Activated gamma-delta T cell treated with anti-CD3 and anti-CD28 coated beads, Interleukin-2, amount 50 U/mL, for 16 hours (primary cell): ENCODE measurements around the gene UBN1.

Experiments
- DNase-seq: peaks from one replicate; pipeline ENCODE4 v3.0.0-alpha.2; 2020; ENCODE audit warnings: low read depth

The UBN1 gene

GRCh38 chr16:4859900-4860255 is 12.6 kb downstream of the UBN1 start:
- no peak for DNase-seq

- no peak for DNase-seq
Observed at GRCh38 chr16:4860727-4861342, 13.6 kb downstream of the UBN1 start.

- no peak for DNase-seq
Observed at GRCh38 chr16:4862639-4863038, 15.4 kb downstream of the UBN1 start.

GRCh38 chr16:4864728-4865127 is 17.4 kb downstream of the UBN1 start:
- no peak for DNase-seq

GRCh38 chr16:4865231-4865860 is 18.1 kb downstream of the UBN1 start:
- no peak for DNase-seq

GRCh38 chr16:4866586-4866985 is 19.3 kb downstream of the UBN1 start:
- DNase-seq = no peak

- no peak for DNase-seq
Observed at GRCh38 chr16:4868026-4868425, 20.7 kb downstream of the UBN1 start.

GRCh38 chr16:4868535-4868934 is 21.3 kb downstream of the UBN1 start:
- no peak for DNase-seq

GRCh38 chr16:4869147-4869805 is 22.0 kb downstream of the UBN1 start:
- no peak for DNase-seq

- DNase-seq = no peak
Observed at GRCh38 chr16:4870138-4870671, 22.9 kb downstream of the UBN1 start.

GRCh38 chr16:4871071-4871470 is 23.8 kb downstream of the UBN1 start:
- DNase-seq = no peak

- DNase-seq = no peak
Observed at GRCh38 chr16:4873091-4873490, 25.8 kb downstream of the UBN1 start.

- no peak for DNase-seq
Observed at GRCh38 chr16:4874666-4875065, 27.4 kb downstream of the UBN1 start.

GRCh38 chr16:4876646-4877379 is 29.5 kb downstream of the UBN1 start:
- no peak for DNase-seq

- no peak for DNase-seq
Observed at GRCh38 chr16:4877380-4877685, 30.1 kb downstream of the UBN1 start.

- no peak for DNase-seq
Observed at GRCh38 chr16:4879049-4879448, 31.8 kb downstream of the UBN1 start.

- no peak for DNase-seq
Observed at GRCh38 chr16:4880006-4880580, 32.8 kb downstream of the UBN1 start.

GRCh38 chr16:4882000-4882632 is 34.8 kb downstream of the UBN1 start:
- no peak for DNase-seq

- no peak for DNase-seq
Observed at GRCh38 chr16:4882633-4883285, 35.5 kb downstream of the UBN1 start.

GRCh38 chr16:4883501-4883900 is 36.2 kb downstream of the UBN1 start:
- DNase-seq = no peak

- DNase-seq = no peak
Observed at GRCh38 chr16:4884209-4884608, 36.9 kb downstream of the UBN1 start.
